ENCODE measurements around the gene PGP.

PGP gene

DNA sequence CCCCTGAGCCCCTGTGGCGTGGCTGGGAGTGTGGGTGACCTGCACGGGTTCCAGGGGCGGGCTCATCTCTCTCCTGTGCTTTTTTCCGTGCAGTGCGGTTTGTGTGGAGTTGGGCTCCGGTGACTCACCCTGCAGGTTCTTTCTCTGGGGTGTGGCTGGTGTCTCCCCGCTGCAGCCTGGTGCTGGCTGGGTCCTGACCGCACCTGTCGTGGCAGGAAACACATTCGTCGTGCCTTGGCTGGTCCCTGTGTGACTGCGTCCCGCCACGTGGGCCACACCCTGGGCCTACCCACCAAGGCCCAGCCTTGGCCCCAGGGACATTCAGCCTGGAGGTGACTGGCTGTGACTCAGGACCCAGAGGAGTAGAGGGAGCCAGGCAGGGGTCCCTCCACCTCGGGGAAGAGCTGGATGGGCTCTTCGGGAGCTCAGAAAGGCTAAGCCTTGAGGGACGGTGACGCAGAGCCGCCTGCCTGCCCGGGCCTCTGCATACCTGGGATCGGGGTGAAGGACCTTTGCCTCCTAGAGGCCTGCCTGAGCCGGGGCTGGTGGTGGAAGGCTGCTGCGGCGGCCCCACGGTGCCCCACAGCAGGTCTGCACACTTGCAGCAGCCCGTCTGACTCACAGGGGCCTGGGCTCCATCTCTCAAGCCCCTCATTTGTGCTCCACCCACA lies 51.3 kb downstream of the PGP start:
- no peak for DNase-seq (ENCODE audit: low read depth)

- no peak for DNase-seq (ENCODE audit: low read depth)
Observed at GRCh38 chr16:2162676-2163118, 51.9 kb downstream of the PGP start.

- no peak for DNase-seq (ENCODE audit: low read depth)
Observed at GRCh38 chr16:2161911-2162310, 52.7 kb downstream of the PGP start.
